Pancreas (tissue), 10 donors: ENCODE data around the gene ZFP1. TPM values are rescaled to one million over a fixed set of nuclear protein-coding genes. Genes with fewer than 3 reads are reported as not detected.
A peak's percentile ranks its signal among the peaks of the same experiment; 100 is the strongest.

ENCODE experiments used
- ATAC-seq, 4 donors: fragments of 200-7000 bp; cut with Tn5 transposase; one replicate each; pipeline versions ENCODE4 v1.8.0 to v1.9.1; 2020; ENCODE audit warnings: mild to moderate bottlenecking in 4 of 4, moderate library complexity in 4 of 4
- DNase-seq, 6 donors: peaks; one replicate each; pipeline ENCODE4 v3.0.0-alpha.2; 2020
- FAIRE-seq: peaks from 2 replicates; lab custom pipeline; 2012; peaks lifted over from hg19 to GRCh38; lab: Jason Lieb, UNC
- H3K27ac ChIP-seq, 4 donors: fragments of 200-600 bp; sonication (generic); 1 replicate in 3 of 4; 2 replicates in 1 of 4; pipeline versions ENCODE4 v1.5.0 to v1.8.0; 2020
- H3K27me3 ChIP-seq, 4 donors: fragments of 200-600 bp; one replicate each; pipeline ENCODE4 v1.8.0; 2021
- H3K36me3 ChIP-seq, 3 donors: fragments of 200-600 bp; sonication (generic) in 1 of 3; one replicate each; pipeline versions ENCODE4 v1.5.0 to v1.8.0; 2020 to 2021
- H3K4me1 ChIP-seq, 3 donors: fragments of 200-600 bp; one replicate each; pipeline ENCODE4 v1.8.0; 2021
- H3K4me3 ChIP-seq, 4 donors: fragments of 200-600 bp; sonication (generic) in 2 of 4; one replicate each; pipeline versions ENCODE4 v1.5.0 to v1.8.0; 2020 to 2021
- H3K9me3 ChIP-seq, 4 donors: fragments of 200-600 bp; one replicate each; pipeline ENCODE4 v1.8.0; 2021
- WGBS, 2 donors: extraction: QIAGEN DNeasy Blood & Tissue Kit; methylation state at CpG; one replicate each; pipeline ENCODE4 v1.1.7; 2013; 5-methylcytosine and 5-hydroxymethylcytosine counted together
- intact Hi-C, 3 donors: fragments of 100-400 bp; cut with DNase I; formaldehyde crosslinking; loops; one replicate each; pipeline versions ENCODE4 v1.11.1 to v1.14.2; 2022
- polyA plus RNA-seq, 2 donors: library from polyadenylated mRNA; stranded (reverse); fragments of 200-250 nt; gene quantifications; one replicate each; pipeline ENCODE4 v1.2.3, GENCODE V29; 2013
- total RNA-seq, 6 donors: library from RNA; stranded (reverse); fragmentation: NEBNext Ultra II Directional in 4 of 6; extraction: Animal tissue kit (Norgen Biotek cat#: 25700) in 4 of 6; gene quantifications; one replicate each; pipeline versions ENCODE4 v1.2.1 to v1.2.4, GENCODE V29; 2021 to 2023
- TF ChIP-seq, protein P1 (sequence below), 4 donors: fragments of 200-600 bp; sonication (generic) in 3 of 4; IDR thresholded peaks; one replicate each; pipeline versions ENCODE4 v1.5.0 to v1.8.0; 2021; ENCODE audit warnings: antibody characterized with exemption in 4 of 4
- donor health status: healthy with polysubstance abuse.
- donor health status: DM: no; HTN: no; CAD: no; lungs with moderate emphysema.
- donor health status: DM: no; HTN: no; CAD: no.
- donor health status: control.
- donor health status: control.
- donor health status: Bipolar disorder and iron deficiency.
- donor health status: DM: yes; HTN: yes; CAD: no.
- donor health status: DM: no; HTN: no; CAD: no.
- donor health status: DM: no; HTN: no; CAD: no.
- donor health status: DM: yes; HTN: yes; CAD: no.

ZFP1 gene
- total and polyA plus RNA-seq, 8 donors: 1.8 to 4.2 (median 3.1) TPM

DNA sequence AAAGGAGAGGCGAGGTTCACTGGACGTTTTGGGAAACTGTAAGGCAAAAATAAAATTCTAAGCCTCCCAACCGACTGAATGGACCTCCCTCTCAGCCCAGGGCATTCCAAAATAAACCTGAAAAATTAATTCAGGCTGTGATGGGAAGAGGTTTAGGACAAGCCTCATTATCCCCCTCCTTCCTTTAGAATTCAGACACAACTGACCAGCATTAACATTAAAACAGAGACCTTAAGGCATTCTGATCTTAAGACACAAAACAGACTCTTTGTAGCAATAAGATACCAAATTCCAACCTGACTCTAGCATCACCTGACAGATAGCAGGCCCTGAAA lies 31.4 kb upstream of the ZFP1 start:
- H3K9me3 ChIP-seq: no peaks in the 10 kb centered on the region
- ATAC-seq (no peak), FAIRE-seq (no peak), DNase-seq (no peak)
- H3K36me3 ChIP-seq: no peaks in the 10 kb centered on the region
- peak overlapping the region in 1 of 4 donors; percentile 55 for H3K4me3 ChIP-seq
- peaks cover 0 to 7% (median 5%) of the 10 kb centered on the region in 3 donors for H3K4me1 ChIP-seq
- TF ChIP-seq, protein P1, sequence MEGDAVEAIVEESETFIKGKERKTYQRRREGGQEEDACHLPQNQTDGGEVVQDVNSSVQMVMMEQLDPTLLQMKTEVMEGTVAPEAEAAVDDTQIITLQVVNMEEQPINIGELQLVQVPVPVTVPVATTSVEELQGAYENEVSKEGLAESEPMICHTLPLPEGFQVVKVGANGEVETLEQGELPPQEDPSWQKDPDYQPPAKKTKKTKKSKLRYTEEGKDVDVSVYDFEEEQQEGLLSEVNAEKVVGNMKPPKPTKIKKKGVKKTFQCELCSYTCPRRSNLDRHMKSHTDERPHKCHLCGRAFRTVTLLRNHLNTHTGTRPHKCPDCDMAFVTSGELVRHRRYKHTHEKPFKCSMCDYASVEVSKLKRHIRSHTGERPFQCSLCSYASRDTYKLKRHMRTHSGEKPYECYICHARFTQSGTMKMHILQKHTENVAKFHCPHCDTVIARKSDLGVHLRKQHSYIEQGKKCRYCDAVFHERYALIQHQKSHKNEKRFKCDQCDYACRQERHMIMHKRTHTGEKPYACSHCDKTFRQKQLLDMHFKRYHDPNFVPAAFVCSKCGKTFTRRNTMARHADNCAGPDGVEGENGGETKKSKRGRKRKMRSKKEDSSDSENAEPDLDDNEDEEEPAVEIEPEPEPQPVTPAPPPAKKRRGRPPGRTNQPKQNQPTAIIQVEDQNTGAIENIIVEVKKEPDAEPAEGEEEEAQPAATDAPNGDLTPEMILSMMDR (IDR thresholded peaks at IDR 0.05): no peak
- intact Hi-C loops: loop anchor here in 1 of 3 donors (10.0 kb wide), 1 partner anchor 252 kb away; no protein-coding TSS in a partner anchor
- WGBS, 2 donors: 17 to 26% methylated on average over 3 of the region's 3 CpGs
- H3K27me3 ChIP-seq: no peaks in the 10 kb centered on the region
- H3K27ac ChIP-seq: peak overlapping the region in 2 of 4 donors; percentile 73 to 76

DNA sequence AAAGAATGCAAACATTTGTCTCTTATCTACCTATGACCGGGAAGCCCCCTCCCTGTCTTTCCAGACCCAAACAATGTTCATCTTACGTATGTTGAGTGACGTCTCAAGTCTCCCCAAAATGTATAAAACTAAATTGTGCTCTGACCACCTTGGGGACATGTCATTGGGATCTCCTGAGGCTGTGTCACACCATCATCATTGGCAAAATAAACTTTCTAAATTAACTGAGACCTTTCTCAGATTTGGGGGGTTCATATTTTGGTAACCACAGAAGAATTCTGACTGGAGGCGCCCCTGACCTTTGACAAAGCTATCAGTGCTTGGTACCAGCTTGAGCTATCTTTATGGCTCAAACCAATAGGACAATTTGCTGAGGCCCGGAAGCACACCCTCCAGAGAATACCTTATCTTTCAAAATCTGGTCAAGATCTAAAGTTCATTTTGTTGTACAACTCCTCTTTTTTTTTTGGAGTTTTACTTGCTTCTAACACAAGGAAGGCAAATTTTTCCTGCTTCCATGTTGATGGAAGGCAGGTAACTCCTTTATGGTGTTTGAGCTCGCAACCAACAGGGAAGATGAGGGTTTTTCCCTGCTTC lies 29.3 kb upstream of the ZFP1 start:
- intact Hi-C loops: loop anchor here in 1 of 3 donors (10.0 kb wide), 1 partner anchor 254 kb away; no protein-coding TSS in a partner anchor
- FAIRE-seq: no peak
- ATAC-seq: no peak
- TF ChIP-seq, protein P1 (IDR thresholded peaks at IDR 0.05): no peak
- Histone ChIP-seq H3K27ac (no peak overlapping the region), H3K9me3 (no peaks in the 10 kb centered on the region), H3K36me3 (no peaks in the 10 kb centered on the region), H3K4me1 (peaks cover 0 to 7% (median 5%) of the 10 kb centered on the region in 3 donors), H3K4me3 (no peak overlapping the region), H3K27me3 (no peaks in the 10 kb centered on the region)
- WGBS, 2 donors: 82 to 86% methylated on average over 6 of the region's 6 CpGs
- DNase-seq: no peak

DNA sequence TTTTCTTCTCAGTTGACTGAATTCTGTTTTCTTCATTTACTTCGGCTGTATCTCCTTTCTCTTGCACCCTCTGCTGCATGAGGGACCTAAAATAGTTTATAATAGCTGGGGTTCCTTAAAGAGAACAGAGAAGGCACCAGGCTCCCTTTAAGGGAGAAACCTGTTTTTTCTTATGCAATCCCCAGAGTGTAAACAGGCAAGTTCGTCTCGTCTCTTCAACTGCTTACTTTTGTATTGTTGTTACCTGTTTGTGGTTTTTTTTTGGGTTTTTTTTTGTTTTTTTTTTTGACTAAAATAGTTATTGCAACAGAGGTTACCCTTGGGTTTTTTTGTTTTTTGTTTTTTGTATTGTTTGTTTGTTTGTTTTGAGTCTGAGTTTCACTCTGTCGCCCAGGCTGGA lies 28.1 kb upstream of the ZFP1 start:
- Histone ChIP-seq H3K4me1 (peaks cover 0 to 6% (median 3%) of the 10 kb centered on the region in 3 donors), H3K27ac (no peak overlapping the region), H3K9me3 (no peaks in the 10 kb centered on the region), H3K27me3 (no peaks in the 10 kb centered on the region), H3K36me3 (no peaks in the 10 kb centered on the region), H3K4me3 (no peak overlapping the region)
- ATAC-seq (no peak), FAIRE-seq (no peak), DNase-seq (no peak)
- TF ChIP-seq, protein P1 (IDR thresholded peaks at IDR 0.05): no peak
- intact Hi-C loops: no loop called here
- WGBS, 2 donors: 53 to 59% methylated on average over 4 of the region's 4 CpGs

DNA sequence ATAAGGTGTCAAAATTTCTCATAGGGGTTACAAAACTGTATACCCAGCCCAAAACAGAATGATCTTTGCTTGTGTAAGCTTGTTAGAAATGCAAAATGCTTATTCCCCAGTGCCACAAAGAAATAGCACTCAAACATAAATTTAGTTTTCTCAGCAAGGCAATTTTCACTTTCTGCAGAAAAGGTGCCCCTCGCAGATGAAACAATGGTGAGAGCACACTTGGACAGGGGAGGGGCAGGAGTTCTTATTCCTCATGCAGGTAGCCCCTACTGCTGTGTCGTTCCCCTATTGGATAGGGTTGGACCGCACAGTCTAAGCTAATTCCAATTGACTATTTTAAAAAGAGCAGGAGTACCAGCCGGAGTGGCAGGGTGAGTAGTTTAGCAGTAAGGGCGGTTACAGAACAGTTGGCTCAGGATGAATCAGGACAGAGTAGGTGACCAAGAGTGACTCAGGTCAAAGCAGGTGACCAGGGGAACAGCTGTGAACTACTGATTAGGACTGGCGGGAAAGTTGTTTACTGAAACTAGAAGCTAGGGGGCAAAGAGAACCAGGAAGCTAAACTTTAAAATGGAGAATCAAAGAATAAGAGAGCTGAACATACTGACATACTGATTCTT lies 26.3 kb upstream of the ZFP1 start:
- ATAC-seq: no peak
- TF ChIP-seq, protein P1 (IDR thresholded peaks at IDR 0.05): no peak
- intact Hi-C loops: no loop called here

DNA sequence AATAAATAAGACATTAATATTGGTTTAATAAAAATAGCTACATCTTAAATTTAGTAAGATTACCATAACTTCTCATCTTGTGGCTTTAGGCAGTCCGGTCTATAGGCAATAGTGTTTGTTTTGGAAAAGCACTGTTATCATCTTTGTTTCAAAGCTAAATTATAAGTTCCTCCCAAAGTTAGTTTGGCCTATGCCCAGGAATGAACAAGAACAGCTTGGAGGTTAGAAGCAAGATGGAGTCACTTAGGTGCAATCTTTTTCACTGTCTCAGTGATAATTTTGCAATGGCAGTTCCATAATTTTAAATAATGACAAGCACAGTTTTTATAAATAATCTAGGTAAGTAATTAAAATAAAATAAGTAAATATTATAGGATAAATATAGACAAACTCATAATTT lies 25.7 kb upstream of the ZFP1 start:
- H3K27ac ChIP-seq: no peak overlapping the region
- H3K9me3 ChIP-seq: no peaks in the 10 kb centered on the region
- ATAC-seq: no peak
- intact Hi-C loops: no loop called here
- H3K4me3 ChIP-seq: no peak overlapping the region
- H3K4me1 ChIP-seq: no peaks in the 10 kb centered on the region
- DNase-seq: no peak
- H3K27me3 ChIP-seq: no peaks in the 10 kb centered on the region
- no peaks in the 10 kb centered on the region for H3K36me3 ChIP-seq
- 94 to 95% methylated on average over 1 of the region's 1 CpG for WGBS, 2 donors
- FAIRE-seq: no peak
- TF ChIP-seq, protein P1 (IDR thresholded peaks at IDR 0.05): no peak

More for the DNA sequence above, 26.3 kb upstream of the ZFP1 start:
- Histone ChIP-seq H3K27me3 (no peaks in the 10 kb centered on the region), H3K27ac (no peak overlapping the region), H3K36me3 (no peaks in the 10 kb centered on the region), H3K4me3 (no peak overlapping the region), H3K9me3 (no peaks in the 10 kb centered on the region), H3K4me1 (no peaks in the 10 kb centered on the region)
- WGBS, 2 donors: 82 to 88% methylated on average over 6 of the region's 6 CpGs
- no peak for FAIRE-seq
- no peak for DNase-seq
